Memory B cell (primary cell): Measurements from ENCODE around the gene EFCAB13.
"Not testable (repeated sequence)": the region's sequence is repeated elsewhere in the genome, so short reads cannot be mapped to it uniquely, and the experiment has no call there.

ENCODE experiments used
- ATAC-seq: fragments of 150-1000 bp; cut with Tn5 transposase; 2 replicates; pipeline ENCODE4 v1.10.0; 2021; ENCODE audit warnings: low read depth, mild to moderate bottlenecking, moderate library complexity
- DNase-seq, 2 donors: peaks; one replicate each; pipeline ENCODE4 v3.0.0; 2022; ENCODE audit warnings: low spot score in 2 of 2
- H3K27ac Mint-ChIP-seq: one replicate; pipeline ENCODE4 v1.8.0; 2022; ENCODE audit warnings: mild to moderate bottlenecking, moderate library complexity, mixed read lengths
- H3K27me3 Mint-ChIP-seq: one replicate; pipeline ENCODE4 v1.8.0; 2022; ENCODE audit warnings: mixed read lengths
- H3K36me3 Mint-ChIP-seq: one replicate; pipeline ENCODE4 v1.8.0; 2022; ENCODE audit warnings: mild to moderate bottlenecking, mixed read lengths
- H3K4me1 Mint-ChIP-seq: one replicate; pipeline ENCODE4 v1.8.0; 2022; ENCODE audit warnings: mixed read lengths
- H3K4me3 Mint-ChIP-seq: one replicate; pipeline ENCODE4 v1.8.0; 2022; ENCODE audit warnings: mild to moderate bottlenecking, moderate library complexity, mixed read lengths
- H3K9me3 Mint-ChIP-seq: one replicate; pipeline ENCODE4 v1.8.0; 2022; ENCODE audit warnings: mixed read lengths

The EFCAB13 gene

DNA sequence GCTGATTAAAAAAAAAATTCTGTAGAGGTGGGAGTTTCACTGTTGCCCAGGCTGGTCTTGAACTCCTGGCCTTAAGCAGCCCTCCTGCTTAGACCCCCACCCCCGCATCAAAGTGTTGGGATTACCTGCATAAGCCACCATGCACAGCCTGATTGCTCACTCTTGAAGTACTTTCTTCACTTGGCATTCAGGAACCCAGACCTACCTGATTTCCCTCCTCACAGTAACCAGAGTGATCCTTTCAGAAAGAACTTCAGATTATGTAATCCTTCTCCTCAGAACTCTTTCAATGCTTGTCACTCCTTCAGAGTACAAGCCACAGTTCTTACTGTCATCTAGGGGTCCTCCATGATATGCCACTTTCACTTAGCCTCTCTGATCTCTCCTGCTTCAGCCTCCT lies 1.4 kb downstream of the EFCAB13 start:
- Mint-ChIP-seq H3K9me3 (peaks cover 3% of the 10 kb centered on the region), H3K4me3 (peak overlapping the region; percentile 97), H3K36me3 (peaks cover 10% of the 10 kb centered on the region), H3K4me1 (peaks cover 14% of the 10 kb centered on the region), H3K27me3 (no peaks in the 10 kb centered on the region), H3K27ac (peak overlapping the region; percentile 100)
- DNase-seq (no peak), ATAC-seq (no peak)

DNA sequence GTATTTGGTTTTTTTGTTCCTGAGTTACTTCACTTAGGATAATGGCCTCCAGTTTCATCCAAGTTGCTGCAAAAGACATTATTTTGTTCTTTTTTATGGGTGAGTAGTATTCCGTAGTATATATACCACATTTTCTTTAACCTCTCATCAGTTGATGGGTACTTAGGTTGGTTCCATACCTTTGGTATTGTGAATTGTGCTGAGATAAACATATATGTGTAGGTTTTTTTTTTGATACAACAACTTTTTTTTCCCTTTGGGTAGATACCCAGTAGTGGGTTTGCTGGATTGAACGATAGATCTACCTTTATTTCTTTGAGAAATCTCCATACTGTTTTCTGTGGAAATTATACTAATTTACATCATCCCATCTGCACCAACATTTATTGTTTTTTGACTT lies 6.8 kb downstream of the EFCAB13 start:
- ATAC-seq (no peak), DNase-seq (no peak)
- no peaks in the 10 kb centered on the region for H3K27me3 Mint-ChIP-seq
- no peak overlapping the region for H3K27ac Mint-ChIP-seq
- H3K36me3 Mint-ChIP-seq, result peaks cover 38% of the 10 kb centered on the region
- H3K4me3 Mint-ChIP-seq, result no peak overlapping the region
- peaks cover 3% of the 10 kb centered on the region for H3K4me1 Mint-ChIP-seq
- peaks cover 2% of the 10 kb centered on the region for H3K9me3 Mint-ChIP-seq

DNA sequence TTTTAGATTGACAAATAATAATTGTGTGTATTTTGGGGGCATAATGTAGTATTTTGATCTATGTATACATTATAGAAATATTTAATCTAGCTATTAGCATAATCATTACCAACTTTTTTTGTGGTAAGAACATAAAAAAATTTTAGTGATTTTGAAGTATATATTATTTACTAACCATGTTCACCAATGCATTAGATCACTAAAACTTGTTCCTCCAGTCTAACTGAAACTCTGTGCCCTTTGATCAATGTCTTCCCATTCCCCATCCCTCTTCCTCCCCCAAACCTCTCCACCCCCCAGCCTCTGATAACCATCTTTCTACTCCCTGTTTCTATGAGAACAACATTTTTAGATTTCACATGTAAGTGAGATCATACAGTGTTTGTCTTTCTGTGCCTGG lies 8.5 kb downstream of the EFCAB13 start:
- Mint-ChIP-seq H3K27me3 (no peaks in the 10 kb centered on the region), H3K36me3 (peaks cover 44% of the 10 kb centered on the region), H3K4me1 (no peaks in the 10 kb centered on the region), H3K4me3 (no peak overlapping the region), H3K27ac (no peak overlapping the region), H3K9me3 (peaks cover 2% of the 10 kb centered on the region)
- DNase-seq (no peak), ATAC-seq (no peak)

DNA sequence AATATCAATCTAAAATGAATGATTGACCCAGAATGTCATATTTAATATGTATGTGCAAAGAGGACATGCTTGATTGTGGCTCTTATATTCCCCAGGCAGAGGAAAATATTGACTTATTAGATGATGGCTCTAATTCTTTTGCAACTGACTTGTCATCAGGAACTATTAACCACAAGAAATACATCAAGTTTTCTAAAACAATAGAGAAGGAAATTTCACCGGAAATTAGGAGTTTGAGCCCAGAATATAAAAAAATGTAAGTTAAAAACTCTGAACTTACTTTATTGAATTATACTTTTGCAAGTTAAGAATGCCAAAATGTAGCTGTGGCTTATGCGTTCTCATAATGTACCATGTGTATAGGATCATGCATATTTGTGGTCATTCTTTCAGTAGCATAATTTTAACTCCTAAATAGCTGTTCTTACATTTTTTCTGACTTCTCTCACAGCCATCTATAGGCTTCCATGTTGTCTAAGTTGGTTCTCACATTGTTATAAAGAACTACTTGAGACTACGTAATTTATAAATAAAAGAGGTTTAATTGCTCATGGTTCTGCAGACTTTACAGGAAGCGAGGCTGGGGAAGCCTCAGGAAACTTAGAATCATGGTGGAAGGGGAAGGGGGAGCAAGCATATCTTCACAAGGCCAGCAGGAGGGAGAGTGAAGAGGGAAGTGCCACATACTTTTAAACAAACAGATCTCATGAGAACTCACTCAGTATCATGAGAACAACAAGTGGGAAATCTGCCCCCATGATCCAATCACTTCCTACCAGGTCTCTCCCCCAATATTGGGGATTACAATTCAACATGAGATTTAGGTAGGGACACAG lies 11.6 kb downstream of the EFCAB13 start:
- H3K4me1 Mint-ChIP-seq, result no peaks in the 10 kb centered on the region
- H3K36me3 Mint-ChIP-seq, result peaks cover 40% of the 10 kb centered on the region
- DNase-seq (no peak), ATAC-seq (no peak)
- H3K27ac Mint-ChIP-seq, result no peak overlapping the region
- H3K9me3 Mint-ChIP-seq, result peaks cover 2% of the 10 kb centered on the region
- H3K27me3 Mint-ChIP-seq, result no peaks in the 10 kb centered on the region
- no peak overlapping the region for H3K4me3 Mint-ChIP-seq

DNA sequence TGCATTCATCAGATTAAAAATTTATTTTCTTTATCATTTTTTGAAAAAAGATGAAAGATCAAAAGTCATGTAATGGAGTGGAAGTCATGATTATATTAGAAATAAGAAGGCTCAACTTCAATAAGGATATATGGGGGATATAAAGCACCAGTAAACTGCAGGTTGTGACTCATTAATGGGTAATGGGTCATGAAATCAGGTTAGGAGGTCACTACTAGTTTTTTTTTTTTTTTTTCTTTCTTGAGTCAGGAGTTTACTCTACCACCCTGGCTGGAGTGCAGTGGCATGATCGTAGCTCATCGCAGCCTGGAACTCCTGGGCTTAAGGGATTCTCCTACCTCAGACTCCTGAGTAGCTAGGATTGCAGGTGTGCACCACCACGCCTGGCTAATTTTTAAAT lies 14.3 kb downstream of the EFCAB13 start:
- no peak overlapping the region for H3K4me3 Mint-ChIP-seq
- peaks cover 3% of the 10 kb centered on the region for H3K9me3 Mint-ChIP-seq
- no peak overlapping the region for H3K27ac Mint-ChIP-seq
- ATAC-seq, result no peak
- no peaks in the 10 kb centered on the region for H3K4me1 Mint-ChIP-seq
- peaks cover 32% of the 10 kb centered on the region for H3K36me3 Mint-ChIP-seq
- no peaks in the 10 kb centered on the region for H3K27me3 Mint-ChIP-seq
- DNase-seq, result no peak

DNA sequence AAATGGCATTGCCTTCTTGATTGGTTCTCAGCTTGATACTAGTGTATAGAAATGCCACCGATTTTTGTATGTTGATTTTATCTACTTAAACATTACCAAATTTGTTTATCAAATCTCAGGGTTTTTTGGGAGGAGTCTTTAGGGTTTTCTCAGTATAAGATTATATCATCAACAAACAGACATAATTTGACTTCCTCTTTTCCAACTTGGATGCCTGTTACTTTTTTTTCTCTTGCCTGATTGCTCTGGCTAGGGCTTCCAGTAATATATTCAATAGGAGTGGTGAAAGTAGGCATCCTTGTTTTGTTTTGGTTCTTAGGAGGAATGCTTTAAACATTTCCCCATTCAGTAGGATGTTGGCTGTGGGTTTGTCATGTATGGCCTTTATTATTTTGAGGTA lies 29.1 kb downstream of the EFCAB13 start:
- Mint-ChIP-seq H3K4me3 (no peak overlapping the region), H3K27ac (no peak overlapping the region), H3K27me3 (no peaks in the 10 kb centered on the region), H3K36me3 (peaks cover 29% of the 10 kb centered on the region), H3K9me3 (no peaks in the 10 kb centered on the region), H3K4me1 (peaks cover 3% of the 10 kb centered on the region)
- no peak for ATAC-seq
- no peak for DNase-seq

DNA sequence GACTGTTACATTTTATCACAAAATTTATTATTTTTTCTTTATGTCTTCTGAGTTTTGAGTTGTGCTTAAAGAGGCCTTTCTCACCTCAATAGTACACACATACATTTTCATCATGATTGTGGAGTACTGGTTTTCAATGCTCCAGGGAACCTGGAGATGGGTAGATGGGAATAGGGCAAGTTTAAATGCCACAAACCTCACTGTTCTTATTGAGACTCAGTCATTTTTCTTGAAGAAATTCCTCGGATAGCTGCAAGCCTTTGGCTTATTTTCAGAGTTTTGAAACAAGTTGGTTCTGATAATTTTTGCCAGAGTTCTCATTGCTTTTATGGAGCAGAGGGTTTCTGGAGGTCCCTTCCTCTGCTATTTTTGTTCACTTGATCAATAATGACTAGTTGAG lies 34.9 kb downstream of the EFCAB13 start:
- ATAC-seq (no peak), DNase-seq (no peak)
- no peaks in the 10 kb centered on the region for H3K27me3 Mint-ChIP-seq
- no peaks in the 10 kb centered on the region for H3K4me1 Mint-ChIP-seq
- peaks cover 22% of the 10 kb centered on the region for H3K36me3 Mint-ChIP-seq
- H3K27ac Mint-ChIP-seq, result no peak overlapping the region
- H3K4me3 Mint-ChIP-seq, result no peak overlapping the region
- H3K9me3 Mint-ChIP-seq, result peaks cover 1% of the 10 kb centered on the region

DNA sequence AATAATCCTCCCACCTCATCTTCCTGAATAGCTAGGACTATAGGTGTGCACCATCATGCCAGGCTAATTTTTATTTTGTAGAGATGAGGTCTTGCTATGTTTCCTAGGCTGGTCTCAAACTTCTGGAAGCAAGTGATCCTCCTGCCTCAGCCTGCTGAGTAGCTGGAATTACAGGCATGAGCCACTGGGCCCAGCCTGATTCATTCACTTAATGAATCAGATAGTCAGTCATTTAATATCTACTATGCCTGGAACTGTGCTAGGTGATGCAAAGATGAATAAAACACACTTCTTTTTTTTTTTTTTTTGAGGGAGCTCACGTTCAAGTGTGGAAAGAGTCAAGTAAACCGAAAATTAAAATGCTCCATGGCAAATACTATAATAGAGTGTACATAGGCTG lies 39.4 kb downstream of the EFCAB13 start:
- Mint-ChIP-seq H3K4me1 (no peaks in the 10 kb centered on the region), H3K27me3 (no peaks in the 10 kb centered on the region), H3K36me3 (peaks cover 3% of the 10 kb centered on the region), H3K27ac (no peak overlapping the region), H3K9me3 (peaks cover 1% of the 10 kb centered on the region), H3K4me3 (no peak overlapping the region)
- DNase-seq (no peak), ATAC-seq (no peak)

DNA sequence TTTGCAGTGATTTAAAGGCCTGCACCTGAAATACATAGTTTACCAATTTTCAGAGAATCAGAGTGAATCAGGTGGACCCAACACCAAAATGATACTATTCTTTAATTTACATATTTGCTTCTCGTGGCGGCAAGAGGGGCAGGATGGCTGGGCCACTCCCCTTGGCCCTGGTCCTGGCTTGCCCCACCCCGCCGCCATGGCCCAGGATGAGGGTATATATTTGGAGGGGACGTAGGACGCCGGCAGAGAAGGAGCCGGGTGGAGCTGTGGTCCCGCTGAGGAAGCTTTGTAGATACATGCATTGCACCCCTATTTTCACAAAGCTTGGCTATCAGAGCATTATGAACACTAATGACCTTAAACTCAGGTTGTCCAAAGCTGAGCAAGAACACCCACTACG lies 43.5 kb downstream of the EFCAB13 start:
- Mint-ChIP-seq H3K4me1 (no peaks in the 10 kb centered on the region), H3K9me3 (peaks cover 3% of the 10 kb centered on the region), H3K27me3 (no peaks in the 10 kb centered on the region), H3K27ac (no peak overlapping the region), H3K36me3 (peaks cover 11% of the 10 kb centered on the region), H3K4me3 (no peak overlapping the region)
- no peak for DNase-seq
- ATAC-seq, result no peak

DNA sequence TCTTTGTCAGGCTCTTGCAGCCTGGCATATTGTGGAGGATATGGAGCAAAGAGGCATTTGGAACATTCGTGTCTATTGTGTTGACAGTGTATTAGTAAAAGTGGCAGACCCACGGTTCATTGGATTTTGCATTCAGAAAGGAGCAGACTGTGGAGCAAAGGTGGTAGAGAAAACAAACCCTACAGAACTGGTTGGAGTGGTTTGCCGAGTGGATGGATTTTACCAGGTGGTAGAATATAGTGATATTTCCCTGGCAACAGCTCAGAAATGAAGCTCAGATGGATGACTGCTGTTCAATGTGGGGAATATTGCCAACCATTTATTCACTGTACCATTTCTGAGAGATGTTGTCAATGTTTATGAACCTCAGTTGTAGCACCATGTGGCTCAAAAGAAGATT lies 44.5 kb downstream of the EFCAB13 start:
- H3K27ac Mint-ChIP-seq, result no peak overlapping the region
- H3K4me1 Mint-ChIP-seq, result no peaks in the 10 kb centered on the region
- peaks cover 20% of the 10 kb centered on the region for H3K36me3 Mint-ChIP-seq
- DNase-seq (no peak), ATAC-seq (no peak)
- H3K9me3 Mint-ChIP-seq, result peaks cover 11% of the 10 kb centered on the region
- no peaks in the 10 kb centered on the region for H3K27me3 Mint-ChIP-seq
- no peak overlapping the region for H3K4me3 Mint-ChIP-seq

DNA sequence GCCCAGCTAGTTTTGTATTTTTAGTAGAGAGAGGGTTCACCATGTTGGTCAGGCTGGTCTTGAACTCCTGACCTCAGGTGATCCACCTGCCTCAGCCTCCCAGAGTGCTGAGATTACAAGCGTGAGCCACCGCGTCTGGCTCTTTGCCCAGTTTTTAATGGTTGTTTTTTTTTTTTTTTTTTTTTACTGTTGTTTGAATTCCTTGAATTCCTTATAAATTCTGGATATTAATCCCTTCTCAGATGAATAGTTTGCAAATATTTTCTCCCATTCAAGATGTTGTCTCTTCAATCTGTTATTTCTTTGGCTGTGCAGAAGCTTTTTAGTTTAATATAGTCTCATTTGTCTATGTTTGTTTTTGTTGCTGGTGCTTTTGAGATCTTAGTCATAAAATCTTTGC lies 47.1 kb downstream of the EFCAB13 start:
- Mint-ChIP-seq H3K9me3 (peaks cover 12% of the 10 kb centered on the region), H3K36me3 (peaks cover 29% of the 10 kb centered on the region)
- not testable (repeated sequence) for ATAC-seq, H3K4me3 Mint-ChIP-seq, H3K27me3 Mint-ChIP-seq, DNase-seq, H3K4me1 Mint-ChIP-seq, H3K27ac Mint-ChIP-seq

DNA sequence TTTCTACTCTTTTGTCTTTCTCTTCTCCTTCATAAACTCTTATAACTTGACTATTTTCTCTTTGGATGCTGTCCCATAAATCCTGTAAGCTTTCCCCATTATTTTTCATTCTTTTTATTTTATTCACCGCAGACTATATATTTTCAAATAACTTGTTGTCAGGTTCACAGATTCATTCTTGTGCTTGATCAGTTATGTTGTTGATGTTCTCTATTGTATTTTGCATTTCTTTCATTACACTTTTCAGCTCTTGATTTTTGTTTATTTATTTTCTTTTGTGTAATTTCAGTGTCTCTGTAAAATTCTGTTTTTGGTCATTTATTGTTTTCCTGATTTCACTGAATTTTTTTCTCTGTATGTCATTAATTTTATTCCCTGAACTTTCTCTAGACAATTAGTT lies 49.2 kb downstream of the EFCAB13 start:
- ATAC-seq, result no peak
- peaks cover 12% of the 10 kb centered on the region for H3K9me3 Mint-ChIP-seq
- no peak overlapping the region for H3K4me3 Mint-ChIP-seq
- peaks cover 32% of the 10 kb centered on the region for H3K36me3 Mint-ChIP-seq
- no peaks in the 10 kb centered on the region for H3K4me1 Mint-ChIP-seq
- no peaks in the 10 kb centered on the region for H3K27me3 Mint-ChIP-seq
- no peak for DNase-seq
- no peak overlapping the region for H3K27ac Mint-ChIP-seq

DNA sequence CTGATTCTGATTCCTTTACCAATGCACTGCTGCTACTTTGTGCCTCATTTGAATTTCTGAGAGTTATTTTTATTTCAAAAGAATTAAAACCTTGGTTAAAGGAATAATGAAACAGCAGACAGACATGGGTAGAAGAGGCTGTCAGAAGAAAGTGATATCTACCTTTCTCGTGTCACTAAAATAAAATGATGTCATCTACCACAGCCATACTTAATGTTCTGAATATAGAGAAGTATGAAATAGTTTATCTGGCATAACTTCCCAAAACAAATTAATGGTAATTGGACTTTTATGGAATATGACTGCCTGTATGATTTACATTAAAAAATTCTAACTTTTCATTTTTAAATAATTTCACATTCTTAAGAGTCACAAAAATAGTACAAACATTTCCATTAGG lies 52.5 kb downstream of the EFCAB13 start:
- no peak overlapping the region for H3K4me3 Mint-ChIP-seq
- DNase-seq (no peak), ATAC-seq (no peak)
- peaks cover 12% of the 10 kb centered on the region for H3K9me3 Mint-ChIP-seq
- no peaks in the 10 kb centered on the region for H3K27me3 Mint-ChIP-seq
- no peaks in the 10 kb centered on the region for H3K4me1 Mint-ChIP-seq
- H3K27ac Mint-ChIP-seq, result no peak overlapping the region
- H3K36me3 Mint-ChIP-seq, result peaks cover 43% of the 10 kb centered on the region

DNA sequence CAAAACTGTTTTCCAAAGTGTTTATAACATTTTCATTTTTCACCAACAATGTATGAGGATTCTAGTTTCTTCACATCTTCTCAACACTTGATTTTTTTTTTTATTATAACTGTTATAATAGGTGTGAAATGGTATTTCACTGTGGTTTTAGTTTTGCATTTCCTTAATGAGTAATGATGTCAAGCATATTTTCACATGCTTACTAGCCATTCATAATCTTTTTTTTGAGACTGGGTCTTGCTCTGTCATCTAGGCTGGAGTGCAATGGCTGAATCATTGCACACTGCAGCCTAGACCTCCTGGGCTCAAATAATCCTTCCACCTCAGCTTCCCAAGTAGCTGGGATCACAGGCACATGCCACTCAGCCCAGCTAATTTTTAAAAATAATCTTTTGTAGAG lies 65.1 kb downstream of the EFCAB13 start:
- Mint-ChIP-seq H3K27me3 (no peaks in the 10 kb centered on the region), H3K4me1 (no peaks in the 10 kb centered on the region), H3K36me3 (peaks cover 36% of the 10 kb centered on the region), H3K27ac (no peak overlapping the region), H3K4me3 (no peak overlapping the region), H3K9me3 (peaks cover 3% of the 10 kb centered on the region)
- no peak for ATAC-seq
- no peak for DNase-seq

DNA sequence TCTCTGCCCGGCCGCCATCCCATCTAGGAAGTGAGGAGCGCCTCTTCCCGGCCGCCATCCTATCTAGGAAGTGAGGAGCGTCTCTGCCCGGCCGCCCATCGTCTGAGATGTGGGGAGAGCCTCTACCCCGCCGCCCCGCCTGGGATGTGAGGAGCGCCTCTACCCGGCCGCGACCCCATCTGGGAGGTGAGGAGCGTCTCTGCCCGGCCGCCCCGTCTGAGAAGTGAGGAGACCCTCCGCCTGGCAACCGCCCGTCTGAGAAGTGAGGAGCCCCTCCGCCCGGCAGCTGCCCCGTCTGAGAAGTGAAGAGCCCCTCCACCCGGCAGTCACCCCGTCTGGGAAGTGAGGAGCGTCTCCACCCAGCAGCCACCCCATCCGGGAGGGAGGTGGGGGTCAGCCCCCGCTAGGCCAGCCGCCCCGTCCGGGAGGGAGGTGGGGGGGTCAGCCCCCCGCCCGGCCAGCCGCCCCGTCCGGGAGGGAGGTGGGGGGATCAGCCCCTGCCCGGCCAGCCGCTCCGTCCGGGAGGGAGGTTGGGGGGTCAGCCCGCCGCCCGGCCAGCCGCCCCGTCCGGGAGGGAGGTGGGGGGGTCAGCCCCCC lies 73.9 kb downstream of the EFCAB13 start:
- not testable (repeated sequence) for H3K4me3 Mint-ChIP-seq, H3K4me1 Mint-ChIP-seq, H3K9me3 Mint-ChIP-seq, H3K27ac Mint-ChIP-seq, DNase-seq, ATAC-seq, H3K27me3 Mint-ChIP-seq
- H3K36me3 Mint-ChIP-seq, result peaks cover 11% of the 10 kb centered on the region
